ENCODE measurements around the gene FGFR4.

FGFR4 gene

GRCh38 chr5:177080265-177080664 lies 6.5 kb upstream of the FGFR4 start:
- TF ChIP-seq MAX (IDR thresholded peaks at IDR 0.05) (no peak), EGR1 (IDR thresholded peaks at IDR 0.05) (no peak)

GRCh38 chr5:177081859-177082258 lies 4.9 kb upstream of the FGFR4 start:
- no peak for TF ChIP-seq ZBTB7A (IDR thresholded peaks at IDR 0.05; ENCODE audit: low read depth)
- TF ChIP-seq FOXM1 (IDR thresholded peaks at IDR 0.05; ENCODE audit: borderline replicate concordance, low read depth): no peak

- TF ChIP-seq CREB1 (IDR thresholded peaks at IDR 0.05; ENCODE audit: low read depth): no peak
- no peak for TF ChIP-seq EP300 (IDR thresholded peaks at IDR 0.05; ENCODE audit: borderline replicate concordance)
- no peak for TF ChIP-seq FOXM1 (IDR thresholded peaks at IDR 0.05; ENCODE audit: borderline replicate concordance, low read depth)
- no peak for TF ChIP-seq TEAD4 (IDR thresholded peaks at IDR 0.05)
- TF ChIP-seq CEBPB (IDR thresholded peaks at IDR 0.05): no peak
- TF ChIP-seq RAD21 (IDR thresholded peaks at IDR 0.05; ENCODE audit: low read depth): no peak
- no peak for TF ChIP-seq NFIC (IDR thresholded peaks at IDR 0.05)
- no peak for TF ChIP-seq EGR1 (IDR thresholded peaks at IDR 0.05)
- TF ChIP-seq TAF1 (IDR thresholded peaks at IDR 0.05; ENCODE audit: low read depth): no peak
- no peak for TF ChIP-seq ZBTB7A (IDR thresholded peaks at IDR 0.05; ENCODE audit: low read depth)
- no peak for TF ChIP-seq USF1 (IDR thresholded peaks at IDR 0.05)
These were observed 3.4 kb upstream of the FGFR4 start for GRCh38 chr5:177083357-177083756.

GRCh38 chr5:177084175-177084574 lies 2.5 kb upstream of the FGFR4 start:
- TF ChIP-seq TCF12 (IDR thresholded peaks at IDR 0.05; ENCODE audit: low read depth): no peak
- no peak for TF ChIP-seq YY1 (IDR thresholded peaks at IDR 0.05; ENCODE audit: low read depth)
- no peak for TF ChIP-seq TEAD4 (IDR thresholded peaks at IDR 0.05)
- TF ChIP-seq TAF1 (IDR thresholded peaks at IDR 0.05; ENCODE audit: low read depth): no peak
- TF ChIP-seq CEBPB (IDR thresholded peaks at IDR 0.05): no peak
- TF ChIP-seq ZBTB7A (IDR thresholded peaks at IDR 0.05; ENCODE audit: low read depth): no peak
- no peak for TF ChIP-seq NFIC (IDR thresholded peaks at IDR 0.05)
- TF ChIP-seq EGR1 (IDR thresholded peaks at IDR 0.05): no peak
- no peak for TF ChIP-seq EP300 (IDR thresholded peaks at IDR 0.05; ENCODE audit: borderline replicate concordance)

- TF ChIP-seq TCF12 (IDR thresholded peaks at IDR 0.05; ENCODE audit: low read depth): no peak
- no peak for TF ChIP-seq EP300 (IDR thresholded peaks at IDR 0.05; ENCODE audit: borderline replicate concordance)
- no peak for TF ChIP-seq TAF1 (IDR thresholded peaks at IDR 0.05; ENCODE audit: low read depth)
- TF ChIP-seq TEAD4 (IDR thresholded peaks at IDR 0.05): no peak
- no peak for TF ChIP-seq FOXM1 (IDR thresholded peaks at IDR 0.05; ENCODE audit: borderline replicate concordance, low read depth)
- no peak for TF ChIP-seq EGR1 (IDR thresholded peaks at IDR 0.05)
- TF ChIP-seq USF1 (IDR thresholded peaks at IDR 0.05): no peak
- TF ChIP-seq NFIC (IDR thresholded peaks at IDR 0.05): no peak
- no peak for TF ChIP-seq CREB1 (IDR thresholded peaks at IDR 0.05; ENCODE audit: low read depth)
- TF ChIP-seq ZBTB7A (IDR thresholded peaks at IDR 0.05; ENCODE audit: low read depth): no peak
These were observed 596 bp upstream of the FGFR4 start for GRCh38 chr5:177085985-177086653.

- TF ChIP-seq YY1 (IDR thresholded peaks at IDR 0.05; ENCODE audit: low read depth): no peak
These were observed 787 bp downstream of the FGFR4 start for GRCh38 chr5:177087398-177088005.

- TF ChIP-seq NFIC (IDR thresholded peaks at IDR 0.05) (no peak), USF1 (IDR thresholded peaks at IDR 0.05) (no peak), YY1 (IDR thresholded peaks at IDR 0.05; ENCODE audit: low read depth) (no peak), CEBPB (IDR thresholded peaks at IDR 0.05) (no peak)
These were observed 2.4 kb downstream of the FGFR4 start for GRCh38 chr5:177089127-177089526.

- no peak for TF ChIP-seq ZBTB7A (IDR thresholded peaks at IDR 0.05; ENCODE audit: low read depth)
- no peak for TF ChIP-seq CREB1 (IDR thresholded peaks at IDR 0.05; ENCODE audit: low read depth)
- TF ChIP-seq NFIC (IDR thresholded peaks at IDR 0.05): no peak
- TF ChIP-seq CEBPB (IDR thresholded peaks at IDR 0.05): no peak
- no peak for TF ChIP-seq RAD21 (IDR thresholded peaks at IDR 0.05; ENCODE audit: low read depth)
These were observed 3.3 kb downstream of the FGFR4 start for GRCh38 chr5:177089825-177090641.

- TF ChIP-seq MAX (IDR thresholded peaks at IDR 0.05) (no peak), FOXM1 (IDR thresholded peaks at IDR 0.05; ENCODE audit: borderline replicate concordance, low read depth) (no peak), CEBPB (IDR thresholded peaks at IDR 0.05) (no peak), EP300 (IDR thresholded peaks at IDR 0.05; ENCODE audit: borderline replicate concordance) (no peak), REST (IDR thresholded peaks at IDR 0.05; ENCODE audit: low read depth) (no peak), EGR1 (IDR thresholded peaks at IDR 0.05) (no peak), ZBTB7A (IDR thresholded peaks at IDR 0.05; ENCODE audit: low read depth) (no peak), USF1 (IDR thresholded peaks at IDR 0.05) (no peak), TCF12 (IDR thresholded peaks at IDR 0.05; ENCODE audit: low read depth) (no peak), YY1 (IDR thresholded peaks at IDR 0.05; ENCODE audit: low read depth) (no peak), RAD21 (IDR thresholded peaks at IDR 0.05; ENCODE audit: low read depth) (no peak)
These were observed 4.1 kb downstream of the FGFR4 start for GRCh38 chr5:177090813-177091212.

Data from Ishikawa (cell line).